ENCODE measurements around the gene MED26.

MED26 gene

DNA sequence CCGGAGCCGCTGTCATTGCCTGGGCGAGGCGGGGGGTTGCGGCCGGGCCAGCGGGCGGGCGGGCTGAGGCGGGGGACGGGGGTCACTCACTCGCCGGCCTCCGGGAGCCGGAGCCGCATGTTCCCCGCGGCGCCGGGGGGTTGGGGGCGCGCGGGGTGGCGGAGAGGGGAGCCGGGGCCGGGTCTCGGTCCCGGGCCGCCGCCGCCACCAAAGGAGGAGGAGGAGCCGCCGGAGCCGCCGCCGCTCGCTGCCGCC, 149 bp downstream of the MED26 start:
- H3K4me3 ChIP-seq (replicated peaks in 1 of 2; ENCODE audit: low read depth in 2 of 2, low read length in 2 of 2) = peak overlapping the region; percentile 94 to 95
- TF ChIP-seq, protein P1, sequence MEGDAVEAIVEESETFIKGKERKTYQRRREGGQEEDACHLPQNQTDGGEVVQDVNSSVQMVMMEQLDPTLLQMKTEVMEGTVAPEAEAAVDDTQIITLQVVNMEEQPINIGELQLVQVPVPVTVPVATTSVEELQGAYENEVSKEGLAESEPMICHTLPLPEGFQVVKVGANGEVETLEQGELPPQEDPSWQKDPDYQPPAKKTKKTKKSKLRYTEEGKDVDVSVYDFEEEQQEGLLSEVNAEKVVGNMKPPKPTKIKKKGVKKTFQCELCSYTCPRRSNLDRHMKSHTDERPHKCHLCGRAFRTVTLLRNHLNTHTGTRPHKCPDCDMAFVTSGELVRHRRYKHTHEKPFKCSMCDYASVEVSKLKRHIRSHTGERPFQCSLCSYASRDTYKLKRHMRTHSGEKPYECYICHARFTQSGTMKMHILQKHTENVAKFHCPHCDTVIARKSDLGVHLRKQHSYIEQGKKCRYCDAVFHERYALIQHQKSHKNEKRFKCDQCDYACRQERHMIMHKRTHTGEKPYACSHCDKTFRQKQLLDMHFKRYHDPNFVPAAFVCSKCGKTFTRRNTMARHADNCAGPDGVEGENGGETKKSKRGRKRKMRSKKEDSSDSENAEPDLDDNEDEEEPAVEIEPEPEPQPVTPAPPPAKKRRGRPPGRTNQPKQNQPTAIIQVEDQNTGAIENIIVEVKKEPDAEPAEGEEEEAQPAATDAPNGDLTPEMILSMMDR (IDR thresholded peaks at IDR 0.05; ENCODE audit: low read depth, low read length) = no peak
- no peak for DNase-seq (ENCODE audit: low read depth in 2 of 2)

DNA sequence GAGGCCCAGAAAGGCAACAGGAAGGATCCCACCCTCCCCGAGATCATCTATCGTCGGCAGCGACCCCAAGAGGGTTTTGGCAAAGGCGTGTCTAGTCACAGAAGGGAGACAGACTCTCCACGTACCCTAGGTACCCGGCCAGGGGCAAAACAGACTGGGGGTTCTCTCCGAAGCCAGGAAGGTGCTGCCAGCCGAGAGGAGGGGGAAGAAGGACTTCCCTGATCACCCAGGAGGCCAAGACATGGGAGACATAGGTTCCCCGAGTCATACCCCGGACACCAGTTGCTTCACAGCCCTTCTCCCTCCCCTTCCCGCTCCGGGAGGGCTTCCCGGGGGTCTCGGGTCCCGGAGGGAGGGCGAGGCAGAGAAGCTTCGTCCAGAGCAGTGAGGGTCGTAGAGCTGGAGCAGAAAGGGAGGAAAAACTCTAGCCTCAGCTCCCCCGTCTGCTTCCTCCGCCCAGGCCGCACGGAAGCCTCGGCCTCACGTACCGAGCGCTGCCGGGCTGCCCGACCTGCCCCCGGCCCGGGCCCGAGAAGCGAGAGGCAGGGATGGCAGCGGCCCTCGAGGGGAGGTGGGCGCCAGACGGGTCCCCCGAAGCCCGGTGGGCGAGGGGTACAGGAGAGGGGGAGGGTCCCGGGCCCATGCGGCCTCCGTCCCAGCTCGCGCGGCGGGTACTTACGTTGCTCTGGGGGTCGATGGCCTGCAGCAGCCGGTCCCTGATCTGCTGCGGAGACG, 644 bp downstream of the MED26 start:
- DNase-seq (ENCODE audit: low read depth in 2 of 2) = peak in 1 of 2 donors; percentile 18
- H3K4me3 ChIP-seq (replicated peaks in 1 of 2; ENCODE audit: low read depth in 2 of 2, low read length in 2 of 2) = peak overlapping the region; percentile 94 to 95
- TF ChIP-seq, protein P1 (IDR thresholded peaks at IDR 0.05; ENCODE audit: low read depth, low read length) = no peak

DNA sequence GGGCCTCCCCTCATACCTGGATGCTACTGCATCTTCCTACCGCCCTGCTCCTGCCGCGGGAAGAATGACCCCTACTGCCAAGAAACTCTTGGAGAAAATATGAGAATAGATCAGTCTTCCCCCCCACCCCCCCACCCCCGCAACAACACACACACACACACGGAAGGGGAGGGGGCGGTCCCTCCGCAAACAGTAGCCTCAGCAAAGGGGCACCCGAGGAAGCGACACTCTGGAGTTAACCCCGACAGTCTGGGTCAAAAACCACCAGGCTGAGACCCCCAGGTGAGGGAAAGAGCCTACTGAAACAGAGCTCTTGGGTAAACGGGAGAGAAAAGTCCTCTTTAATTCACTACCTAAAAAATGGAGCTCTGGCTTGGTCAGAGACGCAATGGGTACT, 1.2 kb downstream of the MED26 start:
- TF ChIP-seq, protein P1 (IDR thresholded peaks at IDR 0.05; ENCODE audit: low read depth, low read length) = no peak
- H3K4me3 ChIP-seq (replicated peaks in 1 of 2; ENCODE audit: low read depth in 2 of 2, low read length in 2 of 2) = peak overlapping the region; percentile 94 to 95
- DNase-seq (ENCODE audit: low read depth in 2 of 2) = no peak

GRCh38 chr19:16625163-16625958, 2.6 kb downstream of the MED26 start:
- TF ChIP-seq, protein P1 (IDR thresholded peaks at IDR 0.05; ENCODE audit: low read depth, low read length) = no peak
- DNase-seq (ENCODE audit: low read depth in 2 of 2) = no peak
- no peak overlapping the region for H3K4me3 ChIP-seq (replicated peaks in 1 of 2; ENCODE audit: low read depth in 2 of 2, low read length in 2 of 2)

DNA sequence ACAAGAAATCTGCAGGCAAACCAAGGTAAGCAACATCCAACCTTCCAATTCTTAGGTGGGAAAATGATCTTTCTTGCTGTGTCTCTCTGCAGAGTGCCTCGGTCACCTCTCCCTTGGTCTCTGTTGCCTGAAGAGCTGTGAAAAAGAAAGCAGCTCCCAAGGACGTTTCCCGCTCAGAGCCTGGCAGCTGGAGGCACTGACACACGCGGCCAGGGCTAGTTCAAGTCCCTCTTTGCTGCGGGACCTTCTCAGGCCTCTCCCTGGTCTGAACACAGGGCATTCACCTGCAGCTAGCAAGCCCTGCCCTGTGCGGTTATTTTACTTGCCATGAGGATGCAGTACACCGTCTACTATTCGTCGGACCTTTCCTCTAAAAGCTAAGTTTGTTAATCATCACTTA, 3.8 kb downstream of the MED26 start:
- no peak overlapping the region for H3K4me3 ChIP-seq (replicated peaks in 1 of 2; ENCODE audit: low read depth in 2 of 2, low read length in 2 of 2)
- TF ChIP-seq, protein P1 (IDR thresholded peaks at IDR 0.05; ENCODE audit: low read depth, low read length) = no peak
- no peak for DNase-seq (ENCODE audit: low read depth in 2 of 2)

DNA sequence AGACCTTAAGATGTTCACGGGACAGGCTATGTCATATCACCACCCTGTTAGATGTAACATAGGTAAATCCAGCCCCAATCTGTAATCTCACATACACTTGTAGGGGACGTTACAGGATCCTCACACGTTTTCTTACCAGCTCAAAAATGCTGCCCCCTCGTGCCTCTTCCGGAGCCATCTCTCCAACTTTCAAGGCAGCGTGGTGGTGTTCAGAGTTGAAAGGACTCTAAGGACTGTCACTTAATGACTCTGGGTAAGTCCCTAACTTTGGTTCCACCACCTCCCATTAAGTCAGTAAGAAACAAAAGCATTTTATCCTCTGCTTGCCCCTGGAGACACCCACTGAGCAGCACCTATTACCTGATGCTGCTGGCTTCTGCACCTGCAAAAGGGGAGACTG, 4.4 kb downstream of the MED26 start:
- TF ChIP-seq, protein P1 (IDR thresholded peaks at IDR 0.05; ENCODE audit: low read depth, low read length) = no peak
- no peak for DNase-seq (ENCODE audit: low read depth in 2 of 2)
- no peak overlapping the region for H3K4me3 ChIP-seq (replicated peaks in 1 of 2; ENCODE audit: low read depth in 2 of 2, low read length in 2 of 2)

Data from cardiac fibroblast (primary cell).